Measurements from ENCODE around the gene ULK4.

GRCh38 chr3:41334426-41334825 lies 627.5 kb downstream of the ULK4 start:
- TF ChIP-seq, protein P1, sequence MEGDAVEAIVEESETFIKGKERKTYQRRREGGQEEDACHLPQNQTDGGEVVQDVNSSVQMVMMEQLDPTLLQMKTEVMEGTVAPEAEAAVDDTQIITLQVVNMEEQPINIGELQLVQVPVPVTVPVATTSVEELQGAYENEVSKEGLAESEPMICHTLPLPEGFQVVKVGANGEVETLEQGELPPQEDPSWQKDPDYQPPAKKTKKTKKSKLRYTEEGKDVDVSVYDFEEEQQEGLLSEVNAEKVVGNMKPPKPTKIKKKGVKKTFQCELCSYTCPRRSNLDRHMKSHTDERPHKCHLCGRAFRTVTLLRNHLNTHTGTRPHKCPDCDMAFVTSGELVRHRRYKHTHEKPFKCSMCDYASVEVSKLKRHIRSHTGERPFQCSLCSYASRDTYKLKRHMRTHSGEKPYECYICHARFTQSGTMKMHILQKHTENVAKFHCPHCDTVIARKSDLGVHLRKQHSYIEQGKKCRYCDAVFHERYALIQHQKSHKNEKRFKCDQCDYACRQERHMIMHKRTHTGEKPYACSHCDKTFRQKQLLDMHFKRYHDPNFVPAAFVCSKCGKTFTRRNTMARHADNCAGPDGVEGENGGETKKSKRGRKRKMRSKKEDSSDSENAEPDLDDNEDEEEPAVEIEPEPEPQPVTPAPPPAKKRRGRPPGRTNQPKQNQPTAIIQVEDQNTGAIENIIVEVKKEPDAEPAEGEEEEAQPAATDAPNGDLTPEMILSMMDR (IDR thresholded peaks at IDR 0.05) = no peak
- TF ChIP-seq EP300 (IDR thresholded peaks at IDR 0.05) = no peak
- no peak for TF ChIP-seq POLR2A (IDR thresholded peaks at IDR 0.05)

Measured in ovary (tissue), 3 donors.